IPS DF 6.9 (cell line): ENCODE data around the gene NANOGP8.
"Not testable (repeated sequence)": the region's sequence is repeated elsewhere in the genome, so short reads cannot be mapped to it uniquely, and the experiment has no call there.

Experiments used
- DNase-seq: peaks from one replicate; pipeline ENCODE4 v3.0.0-alpha.2; 2013; ENCODE audit warnings: low read depth, low spot score
- H3K27ac ChIP-seq: one replicate; pipeline ENCODE4 v1.5.1; 2013; ENCODE audit warnings: low read length, control low read depth
- H3K27me3 ChIP-seq: 2 replicates; pipeline ENCODE4 v1.6.1; 2013; ENCODE audit warnings: mild to moderate bottlenecking, low read length; ENCODE audit not compliant: control insufficient read depth, insufficient read depth
- H3K36me3 ChIP-seq: 2 replicates; pipeline ENCODE4 v1.6.1; 2013; ENCODE audit warnings: low read length; ENCODE audit not compliant: control insufficient read depth, insufficient read depth
- H3K4me1 ChIP-seq: 2 replicates; pipeline ENCODE4 v1.6.1; 2013; ENCODE audit warnings: low read length; ENCODE audit not compliant: control insufficient read depth, insufficient read depth
- H3K4me3 ChIP-seq: 2 replicates; pipeline ENCODE4 v1.5.1; 2013; ENCODE audit warnings: mild to moderate bottlenecking, low read length
- H3K9me3 ChIP-seq: 2 replicates; pipeline ENCODE4 v1.6.1; 2013; ENCODE audit warnings: low read length, inconsistent platforms; ENCODE audit not compliant: control insufficient read depth, insufficient read depth
- WGBS: extraction: QIAGEN DNeasy Blood & Tissue Kit; methylation state at CpG from one replicate; pipeline ENCODE4 v1.1.7; 2013; ENCODE audit warnings: mixed read lengths, missing lambda C conversion rate; ENCODE audit not compliant: insufficient read length, insufficient coverage; 5-methylcytosine and 5-hydroxymethylcytosine counted together

Gene NANOGP8

GRCh38 chr15:35095941-35096340 lies 10.8 kb upstream of the NANOGP8 start:
- H3K27ac ChIP-seq = no peak overlapping the region
- H3K4me1 ChIP-seq = no peaks in the 10 kb centered on the region
- no peak for DNase-seq
- H3K27me3 ChIP-seq = no peaks in the 10 kb centered on the region
- H3K9me3 ChIP-seq = no peaks in the 10 kb centered on the region
- WGBS = no CpG with 5 or more reads among the region's 4 CpGs
- H3K36me3 ChIP-seq = no peaks in the 10 kb centered on the region
- H3K4me3 ChIP-seq = no peak overlapping the region

GRCh38 chr15:35092846-35093245 lies 7.8 kb upstream of the NANOGP8 start:
- H3K4me3 ChIP-seq = no peak overlapping the region
- H3K27ac ChIP-seq = no peak overlapping the region
- H3K36me3 ChIP-seq = no peaks in the 10 kb centered on the region
- DNase-seq = no peak
- no peaks in the 10 kb centered on the region for H3K9me3 ChIP-seq
- no CpG with 5 or more reads among the region's 33 CpGs for WGBS
- H3K4me1 ChIP-seq = no peaks in the 10 kb centered on the region
- no peaks in the 10 kb centered on the region for H3K27me3 ChIP-seq

DNA sequence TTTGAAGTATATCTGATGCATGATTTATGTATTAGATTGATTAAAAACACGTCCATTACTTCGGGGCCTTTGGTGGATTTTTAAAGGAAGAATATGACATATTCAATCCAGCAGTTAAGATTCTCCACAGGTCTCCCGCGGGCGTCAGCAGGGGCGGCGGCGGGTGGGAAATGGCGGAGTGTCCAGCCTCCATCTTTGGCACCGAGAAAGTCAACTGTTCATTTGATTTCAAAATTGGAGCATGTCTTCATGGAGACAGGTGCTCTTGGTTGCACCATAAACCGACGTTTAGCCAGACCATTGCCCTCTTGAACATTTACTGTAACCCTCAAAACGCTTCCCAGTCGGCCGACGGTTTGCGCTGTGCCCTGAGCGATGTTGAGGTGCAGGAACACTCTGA lies 7.2 kb upstream of the NANOGP8 start:
- no peak for DNase-seq
- Histone ChIP-seq H3K36me3 (no peaks in the 10 kb centered on the region), H3K4me1 (no peaks in the 10 kb centered on the region), H3K4me3 (no peak overlapping the region), H3K9me3 (no peaks in the 10 kb centered on the region), H3K27me3 (no peaks in the 10 kb centered on the region), H3K27ac (no peak overlapping the region)
- no CpG with 5 or more reads among the region's 18 CpGs for WGBS

- no peak overlapping the region for H3K4me3 ChIP-seq
- H3K27me3 ChIP-seq = no peaks in the 10 kb centered on the region
- no CpG with 5 or more reads among the region's 1 CpG for WGBS
- no peak overlapping the region for H3K27ac ChIP-seq
- H3K4me1 ChIP-seq = no peaks in the 10 kb centered on the region
- DNase-seq = no peak
- no peaks in the 10 kb centered on the region for H3K9me3 ChIP-seq
- no peaks in the 10 kb centered on the region for H3K36me3 ChIP-seq
Measured at GRCh38 chr15:35090104-35090807, 5.2 kb upstream of the NANOGP8 start.

DNA sequence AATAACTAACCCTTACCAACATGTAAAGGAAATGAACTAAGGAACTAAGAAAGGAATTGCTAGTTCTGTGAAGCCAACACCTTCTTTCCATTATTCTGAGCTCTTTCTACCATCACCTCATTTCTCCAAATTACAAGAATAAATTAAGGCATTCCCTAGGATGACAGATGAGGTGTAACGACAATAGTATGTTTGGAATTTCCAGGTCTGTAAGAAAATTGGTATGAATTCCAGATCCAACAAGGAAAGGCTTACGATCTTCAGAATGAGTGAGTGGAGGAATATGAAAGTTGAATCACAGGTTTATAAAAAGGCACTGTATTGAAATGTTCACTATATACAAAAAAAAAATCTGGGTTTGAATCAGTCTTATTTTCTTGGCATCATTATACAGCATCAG lies 4.5 kb upstream of the NANOGP8 start:
- no peaks in the 10 kb centered on the region for H3K27me3 ChIP-seq
- H3K9me3 ChIP-seq = no peaks in the 10 kb centered on the region
- H3K4me3 ChIP-seq = no peak overlapping the region
- WGBS = no CpG with 5 or more reads among the region's 2 CpGs
- DNase-seq = no peak
- H3K36me3 ChIP-seq = no peaks in the 10 kb centered on the region
- no peak overlapping the region for H3K27ac ChIP-seq
- H3K4me1 ChIP-seq = no peaks in the 10 kb centered on the region

GRCh38 chr15:35088329-35088728 lies 3.2 kb upstream of the NANOGP8 start:
- no peaks in the 10 kb centered on the region for H3K9me3 ChIP-seq
- no peaks in the 10 kb centered on the region for H3K36me3 ChIP-seq
- WGBS = no CpG with 5 or more reads among the region's 1 CpG
- H3K27me3 ChIP-seq = no peaks in the 10 kb centered on the region
- no peak overlapping the region for H3K27ac ChIP-seq
- H3K4me1 ChIP-seq = no peaks in the 10 kb centered on the region
- no peak for DNase-seq
- no peak overlapping the region for H3K4me3 ChIP-seq

DNA sequence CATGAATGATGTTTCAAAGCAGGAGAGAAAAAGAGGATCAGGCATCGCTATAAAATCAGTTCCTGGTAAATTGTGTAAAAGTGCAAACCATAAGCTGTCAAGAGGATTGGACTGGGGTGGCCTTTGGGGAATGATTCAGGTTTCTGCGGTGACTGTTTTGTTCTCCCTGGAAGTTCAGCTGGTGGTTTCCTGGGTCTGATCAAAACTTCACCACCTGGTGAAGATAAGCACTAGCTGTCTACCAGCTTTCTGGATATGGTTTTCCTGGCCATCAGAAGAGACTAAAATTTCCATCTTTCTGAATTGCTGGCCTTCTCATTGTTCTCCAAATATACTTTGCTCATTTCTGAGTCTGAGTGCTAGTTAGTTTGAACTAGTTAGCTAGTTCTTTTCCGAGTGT lies 2.7 kb upstream of the NANOGP8 start:
- Histone ChIP-seq H3K27me3 (no peaks in the 10 kb centered on the region), H3K9me3 (no peaks in the 10 kb centered on the region), H3K27ac (no peak overlapping the region), H3K4me3 (no peak overlapping the region), H3K36me3 (no peaks in the 10 kb centered on the region), H3K4me1 (no peaks in the 10 kb centered on the region)
- no CpG with 5 or more reads among the region's 3 CpGs for WGBS
- no peak for DNase-seq

- H3K4me3 ChIP-seq, DNase-seq, H3K4me1 ChIP-seq, H3K27me3 ChIP-seq, H3K36me3 ChIP-seq, H3K27ac ChIP-seq, H3K9me3 ChIP-seq: not testable (repeated sequence)
- WGBS = 100% methylated on average over 1 of the region's 36 CpGs
Measured at GRCh38 chr15:35082371-35083348, 2.4 kb downstream of the NANOGP8 start.

DNA sequence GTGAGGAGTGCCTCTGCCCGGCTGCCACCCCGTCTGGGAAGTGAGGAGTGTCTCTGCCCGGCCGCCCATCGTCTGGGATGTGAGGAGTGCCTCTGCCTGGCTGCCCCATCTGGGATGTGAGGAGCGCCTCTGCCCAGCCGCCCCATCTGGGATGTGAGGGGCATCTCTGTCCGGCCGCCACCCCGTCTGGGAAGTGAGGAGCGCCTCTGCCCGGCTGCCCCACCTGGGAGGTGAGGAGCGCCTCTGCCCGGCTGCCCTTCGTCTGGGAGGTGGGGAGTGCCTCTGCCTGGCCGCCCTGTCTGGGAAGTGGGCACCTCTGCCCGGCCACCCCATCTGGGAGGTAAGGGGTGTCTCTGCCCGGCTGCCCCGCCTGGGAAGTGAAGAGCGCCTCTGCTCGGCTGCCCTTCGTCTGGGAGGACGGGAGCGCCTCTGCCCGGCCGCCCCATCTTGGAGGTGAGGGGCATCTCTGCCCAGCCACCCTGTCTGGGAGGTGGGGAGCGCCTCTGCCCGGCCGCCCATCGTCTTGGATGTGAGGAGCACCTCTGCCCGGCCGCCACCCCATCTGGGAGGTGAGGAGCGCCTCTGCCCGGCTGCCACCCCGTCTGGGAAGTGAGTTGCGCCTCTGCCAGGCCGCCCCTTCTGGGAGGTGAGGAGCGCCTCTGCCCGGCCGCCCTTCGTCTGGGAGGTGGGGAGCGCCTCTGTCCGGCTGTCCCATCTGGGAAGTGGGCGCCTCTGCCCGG lies 3.3 kb downstream of the NANOGP8 start:
- not testable (repeated sequence) for DNase-seq, H3K27me3 ChIP-seq, H3K4me3 ChIP-seq, H3K4me1 ChIP-seq, H3K9me3 ChIP-seq, H3K27ac ChIP-seq, H3K36me3 ChIP-seq
- WGBS = no CpG with 5 or more reads among the region's 45 CpGs

- DNase-seq = no peak
- Histone ChIP-seq H3K9me3 (no peaks in the 10 kb centered on the region; the same call in 1 of the 2 replicates), H3K27ac (no peak overlapping the region), H3K36me3 (no peaks in the 10 kb centered on the region), H3K4me3 (no peak overlapping the region), H3K27me3 (no peaks in the 10 kb centered on the region), H3K4me1 (no peaks in the 10 kb centered on the region; the same call in 1 of the 2 replicates)
- no CpG with 5 or more reads among the region's 2 CpGs for whole genome bisulfite sequencing
Measured at GRCh38 chr15:35080226-35080625, 4.9 kb downstream of the NANOGP8 start.
